ENCODE results near the gene CACNB4.

- no peak for TF ChIP-seq GATA2 (IDR thresholded peaks at IDR 0.05; ENCODE audit: low read depth, low read length)
- no peak for TF ChIP-seq GATA3 (IDR thresholded peaks at IDR 0.05; ENCODE audit: low read depth, low read length)
Measured at GRCh38 chr2:151855111-151855510, 243.7 kb downstream of the CACNB4 start.
